ENCODE results near the gene FGF12. TPM values are rescaled to one million over a fixed set of nuclear protein-coding genes. Genes with fewer than 3 reads are reported as not detected.

Gene FGF12
- total RNA-seq, 2 donors from 2014 or later: not detected

GRCh38 chr3:192239956-192240355 is 487.4 kb downstream of the FGF12 start:
- no peak overlapping the region for H3K4me3 Mint-ChIP-seq
- H3K27ac Mint-ChIP-seq: no peak overlapping the region
- no peaks in the 10 kb centered on the region for H3K4me1 Mint-ChIP-seq (ENCODE audit: low read depth in 2 of 2)
- no peak for ATAC-seq
- no peaks in the 10 kb centered on the region for H3K27me3 Mint-ChIP-seq
- H3K9me3 Mint-ChIP-seq: peaks cover 13% of the 10 kb centered on the region
- peaks cover 11% of the 10 kb centered on the region for H3K36me3 Mint-ChIP-seq
- no peak for DNase-seq (ENCODE audit: low spot score)

GRCh38 chr3:192237992-192238608 is 489.2 kb downstream of the FGF12 start:
- ATAC-seq: no peak
- H3K36me3 Mint-ChIP-seq: peaks cover 11% of the 10 kb centered on the region
- H3K27ac Mint-ChIP-seq: no peak overlapping the region

GRCh38 chr3:192229866-192230265 is 497.5 kb downstream of the FGF12 start:
- DNase-seq (ENCODE audit: low spot score) (no peak), ATAC-seq (no peak)
- no peaks in the 10 kb centered on the region for H3K4me1 Mint-ChIP-seq (ENCODE audit: low read depth in 2 of 2)
- no peak overlapping the region for H3K4me3 Mint-ChIP-seq
- no peaks in the 10 kb centered on the region for H3K27me3 Mint-ChIP-seq
- no peak overlapping the region for H3K27ac Mint-ChIP-seq
- H3K36me3 Mint-ChIP-seq: no peaks in the 10 kb centered on the region
- H3K9me3 Mint-ChIP-seq: peaks cover 9% of the 10 kb centered on the region

More at GRCh38 chr3:192237992-192238608, 489.2 kb downstream of the FGF12 start:
- Mint-ChIP-seq H3K9me3 (peaks cover 13% of the 10 kb centered on the region), H3K4me1 (ENCODE audit: low read depth in 2 of 2) (no peaks in the 10 kb centered on the region), H3K27me3 (no peaks in the 10 kb centered on the region), H3K4me3 (no peak overlapping the region)
- no peak for DNase-seq (ENCODE audit: low spot score)

- Mint-ChIP-seq H3K27me3 (no peaks in the 10 kb centered on the region), H3K36me3 (no peaks in the 10 kb centered on the region), H3K27ac (no peak overlapping the region), H3K9me3 (peaks cover 15% of the 10 kb centered on the region), H3K4me1 (ENCODE audit: low read depth in 2 of 2) (no peaks in the 10 kb centered on the region), H3K4me3 (no peak overlapping the region)
- no peak for ATAC-seq
- no peak for DNase-seq (ENCODE audit: low spot score)
These were observed 502.6 kb downstream of the FGF12 start for GRCh38 chr3:192224634-192225155.

GRCh38 chr3:192223815-192224214 is 503.5 kb downstream of the FGF12 start:
- no peak for DNase-seq (ENCODE audit: low spot score)
- no peak overlapping the region for H3K27ac Mint-ChIP-seq
- ATAC-seq: no peak
- H3K9me3 Mint-ChIP-seq: peaks cover 15% of the 10 kb centered on the region
- H3K4me3 Mint-ChIP-seq: no peak overlapping the region
- H3K27me3 Mint-ChIP-seq: no peaks in the 10 kb centered on the region
- no peaks in the 10 kb centered on the region for H3K36me3 Mint-ChIP-seq
- no peaks in the 10 kb centered on the region for H3K4me1 Mint-ChIP-seq (ENCODE audit: low read depth in 2 of 2)

- no peak for DNase-seq (ENCODE audit: low spot score)
- no peak for ATAC-seq
- Mint-ChIP-seq H3K9me3 (peaks cover 19% of the 10 kb centered on the region), H3K27ac (no peak overlapping the region), H3K4me3 (no peak overlapping the region), H3K36me3 (no peaks in the 10 kb centered on the region), H3K4me1 (ENCODE audit: low read depth in 2 of 2) (no peaks in the 10 kb centered on the region), H3K27me3 (no peaks in the 10 kb centered on the region)
These were observed 506.4 kb downstream of the FGF12 start for GRCh38 chr3:192220915-192221314.

GRCh38 chr3:192219926-192220325 is 507.4 kb downstream of the FGF12 start:
- ATAC-seq: no peak
- no peaks in the 10 kb centered on the region for H3K36me3 Mint-ChIP-seq
- H3K9me3 Mint-ChIP-seq: peaks cover 15% of the 10 kb centered on the region

GRCh38 chr3:192216067-192216466 is 511.3 kb downstream of the FGF12 start:
- no peak overlapping the region for H3K4me3 Mint-ChIP-seq
- no peaks in the 10 kb centered on the region for H3K27me3 Mint-ChIP-seq
- no peaks in the 10 kb centered on the region for H3K4me1 Mint-ChIP-seq (ENCODE audit: low read depth in 2 of 2)
- ATAC-seq: no peak
- peaks cover 12% of the 10 kb centered on the region for H3K9me3 Mint-ChIP-seq
- peaks cover 1% of the 10 kb centered on the region for H3K36me3 Mint-ChIP-seq
- no peak for DNase-seq (ENCODE audit: low spot score)
- no peak overlapping the region for H3K27ac Mint-ChIP-seq

More at GRCh38 chr3:192219926-192220325, 507.4 kb downstream of the FGF12 start:
- Mint-ChIP-seq H3K27me3 (no peaks in the 10 kb centered on the region), H3K4me3 (no peak overlapping the region), H3K4me1 (ENCODE audit: low read depth in 2 of 2) (no peaks in the 10 kb centered on the region), H3K27ac (no peak overlapping the region)
- DNase-seq (ENCODE audit: low spot score): no peak

- Mint-ChIP-seq H3K27me3 (no peaks in the 10 kb centered on the region), H3K9me3 (peaks cover 13% of the 10 kb centered on the region), H3K36me3 (peaks cover 4% of the 10 kb centered on the region), H3K4me3 (no peak overlapping the region), H3K4me1 (ENCODE audit: low read depth in 2 of 2) (no peaks in the 10 kb centered on the region), H3K27ac (no peak overlapping the region)
- ATAC-seq: no peak
- DNase-seq (ENCODE audit: low spot score): no peak
These were observed 514.4 kb downstream of the FGF12 start for GRCh38 chr3:192212979-192213378.

- H3K27me3 Mint-ChIP-seq: no peaks in the 10 kb centered on the region
- peaks cover 4% of the 10 kb centered on the region for H3K36me3 Mint-ChIP-seq
- H3K27ac Mint-ChIP-seq: no peak overlapping the region
- H3K4me3 Mint-ChIP-seq: no peak overlapping the region
- H3K9me3 Mint-ChIP-seq: peaks cover 13% of the 10 kb centered on the region
- H3K4me1 Mint-ChIP-seq (ENCODE audit: low read depth in 2 of 2): no peaks in the 10 kb centered on the region
- DNase-seq (ENCODE audit: low spot score): no peak
- no peak for ATAC-seq
These were observed 515.0 kb downstream of the FGF12 start for GRCh38 chr3:192212335-192212734.

- H3K27ac Mint-ChIP-seq: no peak overlapping the region
- no peaks in the 10 kb centered on the region for H3K4me1 Mint-ChIP-seq (ENCODE audit: low read depth in 2 of 2)
- H3K9me3 Mint-ChIP-seq: peaks cover 18% of the 10 kb centered on the region
- no peak for DNase-seq (ENCODE audit: low spot score)
- no peaks in the 10 kb centered on the region for H3K27me3 Mint-ChIP-seq
- no peak overlapping the region for H3K4me3 Mint-ChIP-seq
- ATAC-seq: no peak
- H3K36me3 Mint-ChIP-seq: peaks cover 4% of the 10 kb centered on the region
These were observed 519.7 kb downstream of the FGF12 start for GRCh38 chr3:192207651-192208050.

- DNase-seq (ENCODE audit: low spot score) (no peak), ATAC-seq (no peak)
- Mint-ChIP-seq H3K9me3 (peaks cover 18% of the 10 kb centered on the region), H3K4me3 (no peak overlapping the region), H3K4me1 (ENCODE audit: low read depth in 2 of 2) (no peaks in the 10 kb centered on the region), H3K27me3 (no peaks in the 10 kb centered on the region), H3K27ac (no peak overlapping the region), H3K36me3 (peaks cover 4% of the 10 kb centered on the region)
These were observed 520.1 kb downstream of the FGF12 start for GRCh38 chr3:192207239-192207638.

GRCh38 chr3:192194085-192194484 is 533.3 kb downstream of the FGF12 start:
- DNase-seq (ENCODE audit: low spot score): no peak
- Mint-ChIP-seq H3K4me3 (no peak overlapping the region), H3K9me3 (peaks cover 4% of the 10 kb centered on the region), H3K36me3 (no peaks in the 10 kb centered on the region), H3K27me3 (no peaks in the 10 kb centered on the region), H3K4me1 (ENCODE audit: low read depth in 2 of 2) (no peaks in the 10 kb centered on the region), H3K27ac (no peak overlapping the region)
- ATAC-seq: no peak

- Mint-ChIP-seq H3K9me3 (peaks cover 3% of the 10 kb centered on the region), H3K27me3 (no peaks in the 10 kb centered on the region), H3K27ac (no peak overlapping the region), H3K36me3 (no peaks in the 10 kb centered on the region), H3K4me1 (ENCODE audit: low read depth in 2 of 2) (no peaks in the 10 kb centered on the region), H3K4me3 (no peak overlapping the region)
- DNase-seq (ENCODE audit: low spot score) (no peak), ATAC-seq (no peak)
These were observed 539.0 kb downstream of the FGF12 start for GRCh38 chr3:192188218-192188835.

Data from natural killer cell treated with Interleukin-12 subunit alpha and Interleukin-12 subunit beta and Interleukin-15 and Interleukin-18, amount 100 ng/mL, for 72 hours (primary cell).